SHP77 (cell line): ENCODE measurements around the gene NCAM1.

Experiments used
- DNase-seq, 2 experiments: peaks; one replicate each; lab custom pipeline; 2025; lab: John Stamatoyannopoulos, UW

The NCAM1 gene

DNA sequence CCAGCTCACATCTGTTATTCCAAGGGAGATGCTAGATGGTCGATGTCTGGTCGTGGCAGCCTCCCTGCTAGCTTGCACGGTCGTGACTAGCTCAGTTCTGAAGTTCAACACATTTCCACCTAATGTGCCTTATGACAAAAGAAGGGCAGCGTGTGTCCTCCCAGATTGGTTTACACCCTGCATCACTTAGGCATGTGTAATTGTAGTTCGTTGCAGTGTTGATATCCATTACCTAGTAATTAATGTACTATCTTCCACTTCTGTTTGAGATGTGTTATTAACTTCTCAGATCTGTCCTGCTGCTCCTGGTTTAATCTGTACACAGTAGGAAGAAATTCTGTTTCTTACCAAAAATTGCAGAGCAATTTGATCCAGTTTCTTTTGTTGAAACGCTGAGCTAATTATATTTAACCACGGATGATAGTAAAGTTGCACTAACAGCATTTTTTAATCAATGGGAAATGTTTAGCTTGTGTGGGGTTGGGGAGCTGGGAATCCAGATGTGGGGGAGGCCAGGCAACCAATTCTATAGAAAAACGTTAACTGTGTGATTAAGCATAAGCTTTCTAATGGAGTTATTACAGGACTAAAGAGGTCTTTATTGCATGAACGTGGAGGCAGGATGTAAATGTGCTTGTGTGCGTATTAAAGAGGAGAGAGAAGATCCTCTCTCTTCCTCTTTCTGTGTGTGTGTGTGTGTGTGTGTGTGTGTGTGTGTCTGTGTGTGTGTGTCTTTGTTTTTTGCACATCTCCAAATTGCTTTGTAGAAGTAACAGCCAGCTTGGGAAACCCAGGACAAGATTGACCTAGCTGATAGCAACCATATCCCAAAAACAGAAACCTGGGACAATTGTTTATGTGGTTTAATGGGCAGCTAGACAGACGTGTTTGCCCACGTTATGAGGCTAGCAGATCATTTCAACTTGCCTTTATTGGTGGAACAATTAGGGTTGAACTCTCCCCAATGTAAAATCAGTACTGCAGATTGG lies 207.4 kb downstream of the NCAM1 start:
- DNase-seq = no peak

DNA sequence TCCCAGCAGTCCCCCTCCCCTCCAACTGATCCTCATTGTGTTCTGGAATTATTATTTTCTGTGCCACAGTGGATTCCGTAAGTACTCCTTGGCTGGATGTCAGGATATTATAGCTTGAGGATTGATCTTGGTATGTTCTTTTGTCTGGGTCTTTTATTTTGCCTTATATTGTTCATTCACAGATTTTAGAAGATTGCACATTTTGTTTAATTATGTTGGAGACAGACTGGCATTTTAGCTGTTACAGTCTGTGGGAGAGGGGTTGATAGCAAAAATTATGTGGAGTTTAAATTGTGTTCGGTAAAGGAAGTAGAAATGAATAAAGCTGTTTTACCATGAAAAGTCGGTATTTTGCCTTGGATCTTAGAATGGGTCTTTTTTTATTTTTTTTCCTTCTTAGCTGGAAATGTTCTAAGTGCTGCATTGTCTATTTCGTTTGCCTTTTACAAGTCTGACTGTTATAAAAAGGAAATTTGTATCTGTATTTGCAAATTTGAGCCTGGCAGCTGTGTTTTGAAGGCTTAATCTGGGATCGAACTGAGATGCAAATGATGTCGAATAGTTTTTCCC lies 211.2 kb downstream of the NCAM1 start:
- DNase-seq = no peak

DNA sequence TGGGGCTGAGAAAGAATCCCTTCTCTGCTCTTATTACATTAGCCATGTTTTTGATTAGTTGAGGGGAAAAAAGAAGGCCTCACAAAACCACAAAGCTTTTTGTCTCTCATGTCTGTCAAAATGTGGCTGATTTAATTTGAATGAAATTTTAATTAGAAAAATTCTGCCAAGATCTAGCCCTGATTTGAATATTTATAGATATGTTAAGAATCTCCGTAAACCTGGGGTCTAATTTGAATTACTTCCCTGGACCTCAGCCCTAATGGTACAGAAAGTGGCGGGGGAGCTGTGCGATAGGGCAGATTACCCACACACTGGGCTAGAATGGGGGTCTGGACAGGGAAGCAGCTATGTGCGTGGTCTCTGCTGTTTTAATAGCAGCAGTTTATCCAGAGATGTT lies 211.9 kb downstream of the NCAM1 start:
- DNase-seq = no peak

DNA sequence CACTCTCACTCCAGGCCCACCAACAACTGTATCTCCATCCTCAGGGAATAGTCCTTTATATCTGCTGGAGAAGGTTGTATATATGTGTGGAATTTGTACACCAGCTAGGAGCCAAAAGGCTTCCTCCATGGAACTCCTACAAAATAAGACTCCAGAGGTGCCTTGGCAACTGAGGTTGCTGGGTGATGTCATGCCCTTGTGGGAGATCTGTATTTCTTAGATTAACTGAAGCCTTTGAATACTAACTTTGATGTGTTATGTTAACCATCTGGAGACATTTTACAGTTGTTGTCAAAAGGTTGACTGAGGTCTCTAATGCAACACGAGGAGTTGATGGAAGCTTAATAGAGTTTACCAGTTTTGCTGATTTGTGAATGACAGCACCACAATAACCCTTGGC lies 213.7 kb downstream of the NCAM1 start:
- no peak for DNase-seq

DNA sequence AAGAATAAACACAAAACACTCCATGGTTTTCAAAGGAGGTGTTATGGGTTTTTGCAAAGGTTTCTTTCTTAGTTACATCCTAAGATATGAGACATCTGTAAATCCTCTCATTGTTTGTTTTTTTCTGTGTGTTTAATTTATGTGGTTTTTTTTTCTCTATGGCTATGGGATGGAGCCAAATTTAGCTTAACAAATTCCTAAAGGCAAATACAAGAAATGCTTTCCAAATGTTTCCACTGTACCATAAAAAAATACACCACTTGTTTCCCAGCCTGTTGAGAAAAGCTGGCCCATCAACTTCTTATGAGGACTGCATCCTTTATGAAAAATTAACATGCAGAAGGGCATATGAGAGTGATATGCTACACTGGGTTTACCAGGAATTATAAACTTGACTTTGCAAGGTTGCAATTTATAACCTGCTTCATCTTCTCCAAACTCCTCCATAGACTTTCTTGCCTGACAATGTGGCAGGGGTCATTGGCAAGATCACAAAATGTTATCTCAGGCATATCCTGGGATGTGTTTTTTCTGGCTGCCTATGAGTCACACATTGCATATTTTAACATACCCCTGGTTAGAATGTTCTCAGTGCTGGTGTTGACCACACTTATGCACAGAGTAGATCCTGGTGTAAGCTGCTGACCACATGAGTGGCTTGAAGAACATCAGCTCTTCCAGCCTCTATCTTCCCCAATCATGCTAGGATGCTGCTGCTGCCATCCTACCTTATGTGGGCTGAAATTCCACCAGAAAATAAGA lies 215.6 kb downstream of the NCAM1 start:
- no peak for DNase-seq

DNA sequence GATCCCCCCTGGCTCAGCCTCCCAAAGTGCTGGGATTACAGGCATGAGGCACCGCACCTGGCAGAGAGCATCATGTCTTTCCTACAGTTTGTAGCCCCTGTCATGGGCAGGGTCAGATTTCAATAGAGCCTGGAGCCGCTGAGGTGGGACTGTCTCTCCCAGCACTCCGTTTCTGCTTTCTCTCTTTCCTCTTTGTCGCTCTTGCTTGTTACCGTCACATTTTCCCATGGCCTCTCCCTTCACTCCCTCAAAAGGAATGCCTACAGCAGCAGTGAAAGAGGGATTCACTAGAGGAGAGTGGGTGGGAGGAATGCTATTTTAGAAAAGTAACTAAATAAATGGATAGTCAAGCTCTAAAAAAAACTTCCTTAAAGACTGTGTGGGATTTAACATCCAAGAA lies 216.5 kb downstream of the NCAM1 start:
- DNase-seq = no peak

DNA sequence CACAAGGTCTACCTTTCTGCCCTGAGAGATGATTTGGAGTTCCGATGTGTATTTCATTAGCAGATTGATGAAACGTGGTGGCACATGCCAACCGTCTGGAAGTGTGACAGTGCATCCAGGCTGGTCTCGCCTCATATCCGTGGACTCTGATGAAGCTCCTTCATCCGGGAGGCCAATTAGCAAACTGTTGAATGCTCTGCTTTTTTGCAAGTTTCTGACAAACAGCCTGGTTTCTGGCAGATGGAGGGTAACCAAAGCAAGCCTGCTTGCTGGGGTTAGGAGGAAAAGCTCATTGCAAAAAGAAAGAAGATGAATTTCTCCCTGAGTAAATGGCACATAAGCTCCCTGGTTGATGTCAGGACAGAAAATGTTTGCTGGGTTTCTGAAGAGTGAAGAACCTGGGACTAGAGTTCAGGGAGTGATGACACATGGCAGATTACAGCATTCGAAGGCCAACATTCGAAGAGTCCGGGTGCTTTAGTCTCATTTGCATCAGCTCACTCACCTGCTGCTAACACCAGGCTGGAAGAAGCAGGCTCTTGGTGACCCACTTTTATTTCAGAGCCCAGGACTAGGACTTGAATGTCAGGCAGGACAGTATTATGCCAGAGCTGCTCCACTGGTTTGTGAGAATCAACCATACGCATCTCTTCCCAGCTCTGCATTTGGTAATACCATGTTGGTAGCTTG lies 217.3 kb downstream of the NCAM1 start:
- no peak for DNase-seq

DNA sequence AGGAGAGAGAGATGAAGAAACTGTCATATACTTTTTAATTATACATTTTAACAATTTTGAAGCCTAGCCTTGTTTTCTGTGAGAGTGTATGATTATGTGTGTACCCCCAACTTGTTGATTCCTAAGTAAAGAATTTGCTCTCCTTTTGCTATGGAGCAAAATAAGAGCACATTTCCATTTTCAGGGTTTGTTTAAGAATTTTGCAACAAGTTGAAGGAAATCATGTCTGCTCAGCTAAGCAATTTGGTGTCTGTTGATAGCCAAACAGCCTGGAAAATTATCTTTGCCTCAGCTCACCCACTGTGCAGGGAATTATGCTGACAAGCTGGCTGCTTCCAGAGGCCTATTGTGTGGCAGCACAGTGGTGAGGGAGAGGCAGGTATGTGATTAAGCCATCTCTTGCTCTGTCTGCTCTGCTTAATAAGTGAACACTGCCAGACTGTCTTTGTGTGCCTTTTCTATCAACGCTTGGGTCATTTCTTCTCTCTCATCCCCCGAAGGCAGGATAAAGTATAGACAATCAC lies 218.0 kb downstream of the NCAM1 start:
- no peak for DNase-seq

DNA sequence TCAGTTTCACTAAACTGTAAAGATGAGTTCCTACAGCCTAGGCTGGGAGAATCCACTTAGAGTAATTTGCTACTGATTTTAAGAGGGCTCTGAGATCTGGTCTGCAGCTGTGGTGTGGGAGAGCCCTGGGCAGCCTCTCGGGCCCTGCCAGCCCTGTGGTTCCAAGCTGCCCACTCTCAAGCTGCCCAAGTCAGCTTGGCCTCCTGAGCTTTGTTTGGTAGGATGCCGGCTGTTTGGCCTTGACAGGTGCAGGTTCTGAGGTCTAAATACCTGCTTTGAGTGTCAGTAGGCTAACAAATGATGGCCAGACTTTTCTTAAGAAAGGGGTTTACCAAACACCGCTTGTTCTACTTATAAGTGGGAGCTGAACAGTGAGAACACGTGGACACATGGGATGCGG lies 219.9 kb downstream of the NCAM1 start:
- no peak for DNase-seq

DNA sequence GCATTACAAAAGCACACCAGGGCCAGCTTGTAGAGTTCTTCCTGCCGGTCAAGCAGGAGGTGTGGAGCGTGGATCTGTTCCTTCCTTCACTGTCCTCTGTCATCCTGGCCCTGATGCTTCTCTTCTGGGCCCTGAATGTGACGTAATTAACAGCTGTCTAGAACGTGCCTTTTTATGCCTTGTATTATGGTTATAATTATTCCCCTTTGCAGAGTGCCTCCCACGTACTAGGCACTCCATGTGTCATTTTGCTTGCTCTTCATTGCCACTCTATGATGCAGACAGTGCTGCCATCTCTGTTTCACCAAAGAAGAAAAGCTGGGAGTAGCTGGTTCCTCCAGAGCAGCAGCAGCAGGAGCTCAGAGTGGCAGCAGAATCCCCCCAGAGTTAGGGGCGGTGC lies 221.1 kb downstream of the NCAM1 start:
- DNase-seq = no peak

DNA sequence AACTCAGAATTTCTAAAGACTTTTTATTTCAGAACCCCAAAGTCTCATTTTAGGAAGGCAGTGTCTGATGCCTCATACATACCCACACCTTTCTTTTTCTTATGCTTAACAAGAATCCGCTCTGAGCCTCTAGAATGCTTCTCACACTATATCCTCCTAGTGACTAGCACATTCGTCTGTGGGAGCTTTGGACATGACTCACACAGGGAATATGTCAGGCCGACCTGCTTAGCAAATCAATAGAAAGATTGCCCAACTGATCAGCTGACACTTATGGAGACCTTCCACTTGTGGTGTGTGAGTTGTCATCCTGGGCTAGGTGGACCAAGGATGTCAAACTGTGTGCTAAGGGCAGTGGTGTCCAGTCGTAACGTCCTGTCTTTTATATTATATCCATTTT lies 223.3 kb downstream of the NCAM1 start:
- no peak for DNase-seq

DNA sequence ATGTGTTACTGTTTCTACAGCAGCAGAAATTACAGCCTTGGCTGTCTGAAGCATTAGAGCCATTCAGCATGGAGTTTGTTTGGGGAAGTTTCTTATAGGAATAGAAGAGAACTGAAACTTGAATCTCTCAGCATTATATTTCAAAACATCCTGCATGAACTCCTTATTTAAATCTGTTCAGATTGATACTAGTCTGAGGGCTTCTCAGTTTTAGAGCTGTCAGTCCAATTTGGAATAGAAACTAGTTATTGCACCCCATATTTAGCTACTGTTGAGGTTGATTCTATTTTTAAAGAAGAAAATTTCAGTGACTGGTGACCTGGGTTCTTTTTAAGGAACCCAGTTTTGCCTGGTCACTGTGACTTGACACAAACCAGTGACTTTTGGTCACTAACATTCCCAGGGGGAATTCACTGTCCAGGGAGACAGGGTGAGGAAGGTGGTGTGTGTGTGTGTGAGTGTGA lies 227.2 kb downstream of the NCAM1 start:
- no peak for DNase-seq

DNA sequence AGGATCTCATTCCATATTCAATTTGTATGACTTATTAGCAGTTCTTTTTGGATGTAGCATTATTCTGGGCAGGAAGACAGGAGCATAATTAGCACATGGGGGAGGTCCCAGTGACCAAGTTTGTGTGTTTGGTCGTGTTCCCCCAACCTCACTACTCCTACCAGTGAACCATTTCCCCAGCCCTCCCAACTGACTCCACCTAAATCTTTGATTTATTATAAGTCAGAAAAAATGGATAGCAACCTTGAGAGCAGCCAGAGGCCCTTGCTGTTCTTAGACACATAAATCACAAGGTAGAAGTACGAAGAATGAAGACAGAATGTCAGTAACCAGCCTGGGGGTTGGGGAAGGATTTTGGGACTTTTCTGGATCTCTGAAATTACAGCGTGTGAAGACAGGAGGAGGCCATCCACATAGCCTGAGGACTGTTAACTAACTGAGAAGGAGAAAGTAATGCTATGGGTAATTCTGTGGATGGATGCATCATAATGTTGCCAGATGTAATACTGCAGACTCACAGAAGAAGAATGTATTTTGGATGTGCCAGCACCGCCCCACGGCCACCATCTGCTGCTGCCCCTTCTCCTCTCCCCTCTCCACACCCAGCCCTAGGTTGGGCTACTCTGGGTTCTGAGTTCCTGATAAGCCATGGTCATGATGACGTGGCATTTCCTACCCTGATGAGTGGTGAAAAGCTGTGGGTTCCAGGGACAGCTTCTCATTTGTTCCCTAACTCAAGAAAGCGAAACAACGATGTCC lies 228.9 kb downstream of the NCAM1 start:
- DNase-seq = no peak

DNA sequence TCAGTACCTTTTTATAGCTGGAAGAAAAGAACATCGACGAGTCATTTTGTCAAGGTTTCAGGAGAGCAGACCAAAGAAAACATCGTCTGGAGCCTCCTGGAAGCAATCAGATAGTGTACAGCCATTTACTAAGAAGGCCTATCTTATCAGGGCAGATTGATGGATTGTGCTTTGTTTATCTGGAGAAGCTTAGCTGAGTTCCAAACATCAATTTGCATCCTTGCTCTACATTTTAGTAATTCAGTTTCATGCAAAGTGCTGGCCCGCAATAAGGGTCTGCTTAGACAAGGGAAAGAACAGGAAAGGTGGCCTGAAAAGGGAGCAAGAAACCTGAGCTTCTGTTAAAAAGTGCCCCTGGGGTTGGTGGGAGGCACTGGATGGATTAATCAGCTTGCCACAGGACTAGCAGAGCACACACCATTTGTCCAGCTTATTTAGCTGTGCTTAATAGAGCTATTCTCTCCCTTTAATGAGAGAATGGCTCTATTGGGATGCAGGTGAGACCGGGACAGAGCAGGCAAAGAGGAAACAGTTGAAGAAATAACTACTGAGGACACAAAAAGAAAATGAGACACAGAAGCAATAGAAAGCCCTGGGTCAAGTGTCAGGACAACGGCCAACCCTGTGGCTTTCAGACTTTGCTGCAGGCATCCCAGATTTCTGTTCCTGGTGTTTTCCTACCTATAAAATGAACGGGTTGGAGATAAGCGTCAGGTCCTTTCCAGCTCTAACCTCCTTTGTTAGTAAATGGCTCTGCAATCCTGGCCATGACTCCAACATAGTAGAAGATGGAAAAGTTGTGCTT lies 231.1 kb downstream of the NCAM1 start:
- no peak for DNase-seq

DNA sequence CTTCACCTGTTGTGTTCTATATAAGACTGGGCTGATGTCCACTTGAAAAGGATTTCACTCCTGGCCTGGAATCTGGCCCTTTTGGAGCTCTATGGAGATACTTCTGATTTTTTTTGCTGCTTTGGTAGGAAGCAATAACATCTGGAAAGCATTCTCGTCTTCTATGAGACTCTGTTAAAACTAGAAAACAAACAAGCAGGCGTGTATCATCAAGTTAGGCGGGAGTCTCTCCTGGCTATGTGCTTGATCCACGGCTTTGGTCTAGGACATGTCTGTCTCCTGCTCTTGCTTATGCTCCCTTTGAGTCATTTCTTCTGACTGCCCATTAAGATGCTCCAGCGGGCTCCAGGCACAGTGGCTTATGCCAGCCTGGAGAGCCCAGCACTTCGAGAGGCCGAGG lies 231.8 kb downstream of the NCAM1 start:
- DNase-seq = no peak

DNA sequence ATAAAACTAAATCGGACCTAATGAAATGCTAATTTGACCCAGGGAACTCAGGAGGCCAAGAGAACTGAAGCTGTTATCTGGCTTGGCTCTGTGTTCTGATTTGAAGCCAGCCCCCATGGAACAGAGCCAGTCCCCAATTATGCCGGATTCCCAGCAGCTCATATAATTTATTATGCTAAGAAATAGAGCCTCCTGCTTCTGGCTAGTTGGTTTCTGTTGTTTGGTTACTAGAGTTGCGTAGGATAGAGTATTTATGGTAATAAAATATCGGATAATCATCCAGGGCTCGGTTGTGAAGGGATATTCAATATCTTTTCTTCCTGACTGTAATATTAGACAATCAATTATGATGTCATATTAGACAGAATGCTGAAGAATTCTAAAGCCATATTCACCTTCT lies 232.7 kb downstream of the NCAM1 start:
- no peak for DNase-seq

DNA sequence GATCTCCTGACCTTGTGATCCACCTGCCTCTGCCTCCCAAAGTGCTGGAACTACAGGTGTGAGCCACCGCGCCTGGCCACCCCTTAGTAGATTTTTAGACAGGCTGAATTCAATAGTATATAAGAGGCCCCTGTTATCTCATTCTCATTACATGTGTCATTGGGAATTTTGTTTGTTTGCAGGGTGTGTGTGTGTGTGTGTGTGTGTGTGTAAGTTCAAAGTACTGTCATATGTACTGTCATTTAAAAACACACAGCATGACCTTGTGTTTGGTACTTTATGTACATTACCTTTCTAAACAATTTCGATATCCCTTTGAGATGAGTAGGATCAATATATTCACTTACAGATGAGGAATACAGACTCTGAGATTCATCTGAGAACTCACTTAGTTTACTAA lies 234.5 kb downstream of the NCAM1 start:
- DNase-seq = no peak

DNA sequence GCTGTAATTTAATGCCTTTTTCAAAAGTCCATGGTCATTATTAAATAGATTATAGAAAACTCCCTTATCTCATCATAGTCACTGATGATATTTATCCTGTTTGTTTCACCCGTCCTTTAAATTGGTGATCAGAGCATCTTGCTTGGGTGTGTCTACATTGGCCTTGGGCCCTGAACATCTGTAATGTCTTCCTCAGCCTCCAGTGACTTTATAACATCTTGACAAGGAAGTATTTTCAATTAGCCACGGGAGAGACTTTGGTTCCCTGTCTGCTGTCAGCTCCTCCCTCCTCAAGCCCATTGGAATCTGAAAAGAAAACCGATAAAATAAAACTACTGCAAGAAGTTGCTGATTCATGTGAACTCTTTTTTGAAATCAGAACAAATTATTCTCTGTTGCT lies 236.2 kb downstream of the NCAM1 start:
- no peak for DNase-seq

DNA sequence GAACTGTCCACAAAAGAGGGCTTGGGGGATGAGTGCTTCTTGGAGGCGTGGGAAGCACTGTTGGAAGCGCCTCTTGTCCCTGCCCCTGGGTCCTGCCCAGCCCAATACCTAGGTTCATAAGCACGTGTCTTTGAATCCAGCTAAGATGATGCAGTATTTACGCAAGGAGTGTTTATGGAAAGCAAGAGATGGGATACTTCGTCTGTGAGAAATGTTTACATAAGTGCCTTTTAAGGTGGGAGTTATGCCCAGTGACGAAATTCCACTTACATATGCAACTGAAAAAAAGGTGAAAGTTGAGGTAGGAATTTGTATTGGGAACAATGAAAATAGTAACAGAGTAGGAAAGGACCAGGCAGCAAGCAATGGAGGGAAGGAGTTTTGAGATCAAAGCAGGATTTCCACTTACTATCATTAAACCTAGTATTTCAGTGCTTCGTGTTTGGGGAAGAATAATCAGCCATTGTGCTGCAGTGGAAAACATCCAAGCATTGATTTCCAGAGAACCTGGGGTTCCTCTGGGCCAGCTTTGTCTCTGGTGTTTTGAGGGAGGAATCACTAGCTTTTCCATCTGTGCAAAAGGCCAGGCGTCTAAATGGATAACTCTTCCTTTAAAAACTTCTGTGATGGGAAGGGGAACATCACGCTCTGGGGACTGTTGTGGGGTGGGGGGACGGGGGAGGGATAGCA lies 237.9 kb downstream of the NCAM1 start:
- no peak for DNase-seq

DNA sequence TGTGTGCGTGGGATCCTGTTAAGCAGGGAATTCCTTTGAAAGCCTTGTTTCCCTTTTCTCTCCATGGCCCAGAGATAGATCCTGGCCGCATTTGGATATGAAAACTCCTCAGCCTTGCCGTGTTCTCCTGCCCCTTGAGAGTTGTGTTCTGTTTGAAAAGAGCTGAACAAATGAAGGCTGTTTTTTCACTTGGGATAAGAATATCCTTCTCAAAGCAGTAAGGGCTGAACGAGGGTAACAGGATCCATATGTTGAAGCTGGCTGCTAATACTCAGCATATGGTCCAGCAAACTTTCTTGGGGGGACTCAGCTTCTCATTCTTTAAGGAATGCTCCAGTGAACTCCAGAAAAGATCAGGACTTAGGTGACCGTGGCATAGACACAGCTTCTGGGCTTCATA lies 238.6 kb downstream of the NCAM1 start:
- no peak for DNase-seq
